GM21526 (cell line): ENCODE data around the gene CSPG4.
"Not testable (repeated sequence)": the region's sequence is repeated elsewhere in the genome, so short reads cannot be mapped to it uniquely, and the experiment has no call there.

Source experiments
- ATAC-seq: cut with Tn5 transposase; IDR thresholded peaks from one replicate; pipeline ENCODE4 v1.9.1; 2021; ENCODE audit warnings: moderate library complexity; ENCODE audit not compliant: unreplicated experiment, low FRiP score

CSPG4 gene, protein sequence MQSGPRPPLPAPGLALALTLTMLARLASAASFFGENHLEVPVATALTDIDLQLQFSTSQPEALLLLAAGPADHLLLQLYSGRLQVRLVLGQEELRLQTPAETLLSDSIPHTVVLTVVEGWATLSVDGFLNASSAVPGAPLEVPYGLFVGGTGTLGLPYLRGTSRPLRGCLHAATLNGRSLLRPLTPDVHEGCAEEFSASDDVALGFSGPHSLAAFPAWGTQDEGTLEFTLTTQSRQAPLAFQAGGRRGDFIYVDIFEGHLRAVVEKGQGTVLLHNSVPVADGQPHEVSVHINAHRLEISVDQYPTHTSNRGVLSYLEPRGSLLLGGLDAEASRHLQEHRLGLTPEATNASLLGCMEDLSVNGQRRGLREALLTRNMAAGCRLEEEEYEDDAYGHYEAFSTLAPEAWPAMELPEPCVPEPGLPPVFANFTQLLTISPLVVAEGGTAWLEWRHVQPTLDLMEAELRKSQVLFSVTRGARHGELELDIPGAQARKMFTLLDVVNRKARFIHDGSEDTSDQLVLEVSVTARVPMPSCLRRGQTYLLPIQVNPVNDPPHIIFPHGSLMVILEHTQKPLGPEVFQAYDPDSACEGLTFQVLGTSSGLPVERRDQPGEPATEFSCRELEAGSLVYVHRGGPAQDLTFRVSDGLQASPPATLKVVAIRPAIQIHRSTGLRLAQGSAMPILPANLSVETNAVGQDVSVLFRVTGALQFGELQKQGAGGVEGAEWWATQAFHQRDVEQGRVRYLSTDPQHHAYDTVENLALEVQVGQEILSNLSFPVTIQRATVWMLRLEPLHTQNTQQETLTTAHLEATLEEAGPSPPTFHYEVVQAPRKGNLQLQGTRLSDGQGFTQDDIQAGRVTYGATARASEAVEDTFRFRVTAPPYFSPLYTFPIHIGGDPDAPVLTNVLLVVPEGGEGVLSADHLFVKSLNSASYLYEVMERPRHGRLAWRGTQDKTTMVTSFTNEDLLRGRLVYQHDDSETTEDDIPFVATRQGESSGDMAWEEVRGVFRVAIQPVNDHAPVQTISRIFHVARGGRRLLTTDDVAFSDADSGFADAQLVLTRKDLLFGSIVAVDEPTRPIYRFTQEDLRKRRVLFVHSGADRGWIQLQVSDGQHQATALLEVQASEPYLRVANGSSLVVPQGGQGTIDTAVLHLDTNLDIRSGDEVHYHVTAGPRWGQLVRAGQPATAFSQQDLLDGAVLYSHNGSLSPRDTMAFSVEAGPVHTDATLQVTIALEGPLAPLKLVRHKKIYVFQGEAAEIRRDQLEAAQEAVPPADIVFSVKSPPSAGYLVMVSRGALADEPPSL (N-terminal part only)

GRCh38 chr15:75712668-75713337 is at the start of gene CSPG4:
Gene CSPG4 (minus strand): TSS chr15:75712848. CDS start chr15:75712755, 93 bp downstream.
- ATAC-seq, result no peak

DNA sequence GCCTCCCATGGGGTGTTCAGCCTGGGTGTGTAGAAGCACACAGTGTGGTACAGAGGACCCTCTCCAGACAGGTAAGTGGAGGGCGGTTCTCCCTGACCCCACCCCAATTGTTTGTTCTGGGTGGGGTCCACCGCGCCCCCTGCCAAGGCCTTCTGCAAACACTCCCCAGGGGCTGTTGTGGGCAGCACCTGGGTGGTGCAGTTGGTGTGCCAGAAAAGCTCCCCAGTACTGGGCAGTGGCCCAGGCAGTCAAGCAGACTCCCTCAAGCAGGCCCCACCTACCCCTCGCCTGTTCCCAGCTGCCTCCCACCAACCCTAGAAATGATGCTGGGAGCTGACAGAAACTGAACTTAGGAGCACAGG is 49.7 kb upstream of the CSPG4 start:
- ATAC-seq, result not testable (repeated sequence)

GRCh38 chr15:75761446-75762356 is 49.1 kb upstream of the CSPG4 start:
- ATAC-seq, result no peak

- no peak for ATAC-seq
These were observed 48.2 kb upstream of the CSPG4 start for GRCh38 chr15:75760704-75761435.

DNA sequence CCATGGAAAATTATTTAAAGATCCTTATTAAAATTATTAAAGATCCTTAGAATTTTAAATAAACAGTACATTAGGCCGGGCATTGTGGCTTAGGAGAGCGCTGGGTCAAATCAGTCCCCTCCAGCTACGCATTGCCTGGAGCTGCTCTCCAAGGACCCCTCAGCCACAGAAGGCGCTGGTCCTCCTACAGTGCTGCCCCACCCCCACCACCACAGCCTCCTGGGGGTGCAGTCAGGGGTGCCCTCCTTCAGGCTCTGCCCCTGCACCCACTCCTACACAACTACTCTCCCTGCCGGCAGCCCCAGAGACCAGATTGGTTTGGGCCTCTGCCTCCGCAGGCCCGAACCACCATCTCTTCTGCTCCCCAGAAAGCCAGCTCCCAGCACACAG is 47.5 kb upstream of the CSPG4 start:
- not testable (repeated sequence) for ATAC-seq

DNA sequence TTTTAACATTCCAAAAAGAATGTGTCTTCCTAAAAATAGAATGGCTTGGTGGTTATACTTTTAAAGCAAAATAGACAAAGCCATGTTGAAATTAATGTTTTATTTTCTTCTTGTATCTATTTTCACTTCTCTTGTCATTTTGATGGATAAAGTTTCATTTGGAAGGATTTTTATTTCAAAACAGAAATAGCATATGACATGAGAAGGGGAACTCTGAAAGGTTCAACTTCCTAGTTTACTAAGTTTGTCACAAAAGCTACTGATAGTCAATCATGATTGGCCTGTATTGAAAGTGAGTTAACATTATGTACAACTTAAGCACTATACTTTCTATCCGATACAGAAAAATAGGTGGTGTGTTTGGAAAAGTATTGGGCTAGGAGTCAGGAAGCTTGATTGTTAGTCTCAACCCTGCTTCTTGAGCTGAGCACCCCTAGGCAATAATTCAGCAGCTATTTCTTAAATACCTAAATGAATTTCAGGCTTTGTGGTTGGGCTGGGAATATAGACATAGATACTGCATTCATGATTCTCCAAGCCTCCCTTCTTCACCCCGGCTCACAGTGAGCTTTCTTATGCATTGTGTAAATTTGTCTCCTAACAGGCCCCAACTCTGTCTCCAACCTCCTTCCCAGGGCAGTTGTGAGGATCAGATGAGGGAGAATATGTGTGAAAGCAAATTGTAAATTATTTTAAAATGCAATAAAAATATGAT is 46.9 kb upstream of the CSPG4 start:
- no peak for ATAC-seq

- peak; percentile 72 for ATAC-seq
These were observed 45.6 kb upstream of the CSPG4 start for GRCh38 chr15:75758071-75758872.

- ATAC-seq, result not testable (repeated sequence)
These were observed 42.2 kb upstream of the CSPG4 start for GRCh38 chr15:75754871-75755270.

DNA sequence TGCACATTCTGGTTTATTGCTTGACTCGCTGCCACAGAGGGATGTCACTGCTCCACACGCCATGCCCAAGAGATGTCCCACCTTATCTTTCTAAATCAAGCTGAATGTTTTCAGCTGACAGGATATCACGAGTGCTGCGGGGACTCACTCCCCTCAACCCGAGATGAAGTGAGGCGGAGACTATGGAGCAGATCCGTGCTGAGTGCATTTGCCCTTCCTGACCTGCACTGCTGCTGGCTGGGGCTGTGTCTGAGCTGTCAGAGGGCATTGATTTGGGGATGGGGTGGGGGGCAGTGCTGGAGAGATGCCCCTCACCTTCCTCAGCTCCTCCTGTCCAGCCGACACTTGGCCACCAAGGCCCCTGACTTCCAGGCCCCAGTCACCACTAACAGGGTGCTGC is 40.5 kb upstream of the CSPG4 start:
- ATAC-seq, result no peak

DNA sequence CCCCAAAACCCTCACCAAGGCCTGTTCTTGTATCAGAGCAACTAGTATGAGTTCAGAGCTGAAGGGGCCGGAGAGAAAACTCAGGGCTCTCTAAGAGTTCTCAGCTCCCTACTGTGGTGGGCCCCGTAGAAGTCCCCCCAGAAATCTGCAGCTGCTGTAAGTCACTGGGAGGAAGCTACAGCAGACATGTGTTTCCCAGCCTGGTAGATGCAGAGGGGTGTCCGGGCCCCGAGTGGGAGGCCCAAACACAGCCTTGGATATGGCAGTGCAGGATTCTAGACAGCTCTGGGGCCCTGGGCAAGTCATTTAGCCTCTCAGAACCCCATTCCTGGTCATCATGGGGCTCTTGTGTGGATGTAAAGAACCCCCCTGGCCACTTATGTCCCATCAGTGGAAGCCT is 39.2 kb upstream of the CSPG4 start:
- no peak for ATAC-seq

DNA sequence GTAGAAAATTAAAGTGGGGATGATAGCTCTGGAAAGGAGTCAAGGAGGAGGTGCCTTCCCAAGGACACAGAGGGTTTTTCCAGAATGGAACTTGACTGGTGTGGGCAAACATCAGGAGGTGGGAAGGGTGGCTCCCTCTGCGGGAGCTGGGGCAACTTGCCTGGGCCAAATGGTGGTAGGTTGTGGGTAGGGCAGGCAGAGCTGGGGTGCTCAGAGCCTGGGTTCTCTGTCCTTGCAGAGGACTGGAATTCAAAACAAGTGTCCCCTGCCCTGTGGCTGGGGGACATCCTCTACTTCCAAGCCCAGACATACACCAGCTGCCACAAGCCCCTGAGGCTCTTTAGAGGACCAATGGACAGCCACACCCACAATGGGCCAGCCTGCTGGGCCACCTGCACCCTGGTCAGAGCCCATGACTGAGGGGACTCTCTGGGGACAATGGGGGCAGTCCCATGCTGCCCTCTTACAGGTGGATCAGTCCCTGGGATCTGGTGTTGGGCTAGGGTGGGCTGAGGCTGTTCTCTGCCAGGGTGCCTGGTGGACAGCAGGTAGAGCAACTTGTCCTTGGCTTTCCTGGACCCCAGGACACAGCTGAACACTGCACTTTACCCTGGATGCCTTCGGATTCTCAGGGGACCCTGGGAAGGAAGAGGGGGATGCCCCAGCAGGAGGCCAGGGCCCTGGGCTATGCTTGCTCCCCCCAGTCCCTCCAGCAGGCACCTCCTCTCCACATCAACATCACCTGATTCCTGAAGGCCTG is 38.6 kb upstream of the CSPG4 start:
- ATAC-seq, result no peak

DNA sequence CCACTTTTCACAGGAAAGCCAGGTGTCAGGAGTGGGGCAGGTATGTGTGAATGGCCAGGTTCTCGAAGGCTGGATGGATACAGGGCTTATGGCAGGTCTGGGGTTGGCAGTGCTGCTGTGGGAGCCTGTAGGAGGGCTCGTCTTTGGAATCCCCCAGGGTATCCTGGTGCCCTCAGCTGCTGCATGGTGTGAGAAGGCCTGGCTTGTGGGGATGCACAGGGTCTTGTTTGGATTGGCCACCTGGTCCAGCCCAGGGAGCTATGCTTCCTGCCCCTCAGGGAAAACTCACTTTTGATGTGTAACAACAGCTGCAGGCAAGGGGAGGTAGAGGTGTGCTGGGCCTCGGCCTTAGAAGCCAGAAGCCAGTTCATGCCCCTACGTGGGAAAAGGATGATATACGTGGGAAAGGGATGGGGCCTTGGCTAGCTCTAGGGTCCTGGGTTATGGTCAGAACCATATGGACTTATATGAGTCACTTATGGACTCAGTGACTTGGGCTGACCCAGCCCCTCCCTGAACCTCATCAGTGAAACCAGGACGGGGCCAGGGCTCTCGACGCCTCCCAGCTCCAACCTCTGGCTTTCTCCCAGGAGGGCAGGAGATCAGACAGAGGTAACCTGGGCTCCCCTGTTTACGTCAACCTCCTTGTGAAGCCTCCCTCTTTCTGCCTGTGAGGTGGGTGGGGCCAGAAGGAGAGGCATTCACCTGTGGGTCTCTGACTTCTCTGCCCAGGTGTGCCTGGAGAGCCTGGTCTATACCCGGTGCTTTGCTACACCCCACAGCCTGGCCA is 37.8 kb upstream of the CSPG4 start:
- ATAC-seq, result no peak

GRCh38 chr15:75749820-75750219 is 37.2 kb upstream of the CSPG4 start:
- no peak for ATAC-seq

GRCh38 chr15:75748882-75749281 is 36.2 kb upstream of the CSPG4 start:
- not testable (repeated sequence) for ATAC-seq

GRCh38 chr15:75747121-75747520 is 34.5 kb upstream of the CSPG4 start:
- not testable (repeated sequence) for ATAC-seq

GRCh38 chr15:75745305-75745704 is 32.7 kb upstream of the CSPG4 start:
- ATAC-seq, result no peak
